T-cell (primary cell): ENCODE measurements around the gene ATPAF1. TPM values are rescaled to one million over a fixed set of nuclear protein-coding genes. Genes with fewer than 3 reads are reported as not detected.
A peak's percentile ranks its signal among the peaks of the same experiment; 100 is the strongest.

Experiments
- ATAC-seq, 4 experiments: fragments of 200-7000 bp in 3 of 4; fragments of 150-1000 bp in 1 of 4; cut with Tn5 transposase; replicated peaks in 1 of 4; 1 replicate in 3 of 4; 2 replicates in 1 of 4; pipeline ENCODE4 v1.10.0; 2021; ENCODE audit warnings: moderate library complexity in 3 of 4, mild to moderate bottlenecking in 2 of 4, moderate number of reproducible peaks in 1 of 4
- CTCF ChIA-PET, 2 donors: fragments of 300-600 bp; sonication (Branson Sonifier 250); formaldehyde crosslinking; loops; one replicate each; lab custom pipeline; 2022; ENCODE audit warnings: antibody characterized with exemption in 2 of 2; lab: Charles Lee
- POLR2A ChIA-PET, 2 donors: fragments of 300-600 bp; sonication (Branson Sonifier 250); formaldehyde crosslinking; loops; one replicate each; lab custom pipeline; 2022; ENCODE audit warnings: antibody characterized with exemption in 2 of 2; lab: Charles Lee
- DNase-seq, 35 experiments: peaks; one replicate each; pipeline versions ENCODE4 v3.0.0 to v3.0.0-alpha.2; 2013 to 2023
- H3K27ac ChIP-seq: one replicate; pipeline ENCODE4 v1.5.1; 2013; ENCODE audit warnings: low read length
- H3K27me3 ChIP-seq, 2 experiments: replicated peaks in 1 of 2; 1 replicate in 1 of 2; 2 replicates in 1 of 2; pipeline versions ENCODE4 v1.6.1 to v1.7.0; 2013; ENCODE audit warnings: low read length in 1 of 2, mixed read lengths in 1 of 2; ENCODE audit not compliant: control insufficient read depth in 2 of 2, insufficient read depth in 2 of 2; ENCODE audit errors: extremely low read depth in 1 of 2
- H3K36me3 ChIP-seq, 2 donors: 1 replicate in 1 of 2; 2 replicates in 1 of 2; pipeline versions ENCODE4 v1.6.1 to v1.7.0; 2013; ENCODE audit warnings: low read length in 1 of 2; ENCODE audit not compliant: control insufficient read depth in 2 of 2, insufficient read depth in 1 of 2; ENCODE audit errors: extremely low read depth in 1 of 2
- H3K4me1 ChIP-seq, 2 experiments: 1 replicate in 1 of 2; 2 replicates in 1 of 2; pipeline versions ENCODE4 v1.6.1 to v1.7.0; 2013; ENCODE audit warnings: low read length in 2 of 2, mixed read lengths in 1 of 2; ENCODE audit not compliant: insufficient read depth in 2 of 2, control insufficient read depth in 1 of 2; ENCODE audit errors: extremely low read depth in 1 of 2
- H3K4me3 ChIP-seq, 2 donors: 1 replicate in 1 of 2; 2 replicates in 1 of 2; pipeline versions ENCODE4 v1.5.1 to v1.7.0; 2013; ENCODE audit warnings: mild to moderate bottlenecking in 2 of 2, low read length in 1 of 2, moderate library complexity in 1 of 2; ENCODE audit not compliant: control insufficient read depth in 1 of 2; ENCODE audit errors: extremely low read depth in 1 of 2
- H3K9me3 ChIP-seq: 2 replicates; pipeline ENCODE4 v1.7.0; 2013
- H3K27ac Mint-ChIP-seq, 2 donors: one replicate each; pipeline ENCODE4 v1.8.0; 2020 to 2021; ENCODE audit warnings: mild to moderate bottlenecking in 2 of 2, mixed read lengths in 2 of 2
- H3K27me3 Mint-ChIP-seq, 2 donors: one replicate each; pipeline ENCODE4 v1.8.0; 2021 to 2022; ENCODE audit warnings: mixed read lengths in 2 of 2
- H3K36me3 Mint-ChIP-seq: one replicate; pipeline ENCODE4 v1.8.0; 2021; ENCODE audit warnings: mixed read lengths
- H3K4me1 Mint-ChIP-seq, 3 donors: one replicate each; pipeline ENCODE4 v1.8.0; 2020 to 2022; ENCODE audit warnings: mixed read lengths in 3 of 3, mild to moderate bottlenecking in 1 of 3
- H3K4me3 Mint-ChIP-seq, 3 donors: one replicate each; pipeline ENCODE4 v1.8.0; 2020 to 2022; ENCODE audit warnings: mild to moderate bottlenecking in 3 of 3, mixed read lengths in 3 of 3, moderate library complexity in 3 of 3
- H3K9me3 Mint-ChIP-seq, 3 donors: one replicate each; pipeline ENCODE4 v1.8.0; 2020 to 2022; ENCODE audit warnings: mixed read lengths in 3 of 3
- WGBS: methylation state at CpG from one replicate; pipeline ENCODE4 v1.1.5; 2013; ENCODE audit warnings: missing lambda C conversion rate; ENCODE audit not compliant: insufficient coverage; 5-methylcytosine and 5-hydroxymethylcytosine counted together
- total RNA-seq, 35 experiments: library from RNA in 6 of 35; stranded (reverse) in 6 of 35; fragments of 120-200 nt in 1 of 35; gene quantifications; one replicate each; pipeline versions ENCODE4 v1.2.1 to v1.2.4 and lab custom pipeline; 2013 to 2026

The ATPAF1 gene
- total RNA-seq, 5 donors from 2014 or later (not counting 1 experiment from before 2014, with no cell fraction given): 22.0 to 31.2 (median 26.0) TPM

- no CpG with 5 or more reads among the region's 2 CpGs for whole genome bisulfite sequencing
- H3K27ac ChIP-seq: no peak overlapping the region
- ATAC-seq (peak in 2 of 4 experiments; percentile 31 to 45), DNase-seq (peak in 11 of 35 experiments; percentile 9 to 57 (median 24))
- H3K36me3 ChIP-seq: peaks cover 6 to 24% of the 10 kb centered on the region in 2 donors
- Mint-ChIP-seq H3K9me3 (no peaks in the 10 kb centered on the region), H3K36me3 (peaks cover 28% of the 10 kb centered on the region), H3K27me3 (no peaks in the 10 kb centered on the region), H3K4me3 (peak overlapping the region; percentile 90 to 93 (median 92)), H3K4me1 (peaks cover 53 to 65% (median 63%) of the 10 kb centered on the region in 3 donors), H3K27ac (peak overlapping the region; percentile 87 to 95)
- POLR2A ChIA-PET: interaction anchor here (0.5 to 1.8 kb wide), 4 partner anchors 11 to 1785 kb away, joined by 3 to 4 read pairs (median 4); no protein-coding TSS in a partner anchor
- H3K27me3 ChIP-seq: no peaks in the 10 kb centered on the region
- CTCF ChIA-PET: interaction anchor here (0.6 to 1.6 kb wide), 4 partner anchors 11 to 62 kb away, joined by 3 to 11 read pairs (median 4); partner anchors contain the start of gene MOB3C (in 1 of the 2)
- peak overlapping the region in 1 of 2 donors; percentile 83 for H3K4me3 ChIP-seq
- peaks cover 12 to 35% of the 10 kb centered on the region in 2 experiments for H3K4me1 ChIP-seq
- H3K9me3 ChIP-seq: no peaks in the 10 kb centered on the region
Observed at GRCh38 chr1:46605232-46605631, 62.9 kb downstream of the ATPAF1 start.

- H3K27me3 ChIP-seq: no peaks in the 10 kb centered on the region
- under 1% methylated on average over 50 of the region's 53 CpGs for WGBS
- DNase-seq: peak; percentile 94 to 100 (median 98)
- ChIA-PET POLR2A (interaction anchor here (0.6 to 1.8 kb wide), 5 partner anchors 12 to 833 kb away, joined by 3 to 5 read pairs (median 4); partner anchors contain the start of genes FOXD2 (in 1 of the 2) and MOB3C (in 1 of the 2)), CTCF (interaction anchor here (0.7 to 1.9 kb wide), 7 partner anchors 10 to 121 kb away, joined by 3 to 11 read pairs (median 4); partner anchors contain the start of gene MOB3C (in 2 of the 2))
- H3K4me1 ChIP-seq: peaks cover 12 to 41% of the 10 kb centered on the region in 2 experiments
- H3K9me3 ChIP-seq: no peaks in the 10 kb centered on the region
- Mint-ChIP-seq H3K9me3 (no peaks in the 10 kb centered on the region), H3K27ac (peak within 1 kb of the TSS; percentile 87 to 95), H3K36me3 (peaks cover 17% of the 10 kb centered on the region), H3K27me3 (no peaks in the 10 kb centered on the region), H3K4me1 (peaks cover 63 to 72% (median 67%) of the 10 kb centered on the region in 3 donors), H3K4me3 (peak within 1 kb of the TSS; percentile 90 to 93 (median 92))
- H3K27ac ChIP-seq: peak within 1 kb of the TSS; percentile 60
- ATAC-seq: peak; percentile 96 to 99 (median 96)
- H3K36me3 ChIP-seq: peaks cover under 1 to 12% of the 10 kb centered on the region in 2 donors
- H3K4me3 ChIP-seq: peak within 1 kb of the TSS; percentile 83 to 93
Observed at GRCh38 chr1:46603858-46604549, 64.2 kb downstream of the ATPAF1 start, which contains the start of gene MKNK1. Gene MKNK1, minus strand, starts transcription at chr1:46604268. Its CDS starts 20,941 bp downstream, at chr1:46583327.

- Mint-ChIP-seq H3K27me3 (no peaks in the 10 kb centered on the region), H3K27ac (peak overlapping the region; percentile 87 to 95), H3K9me3 (no peaks in the 10 kb centered on the region), H3K4me1 (peaks cover 67 to 76% (median 71%) of the 10 kb centered on the region in 3 donors), H3K4me3 (peak overlapping the region; percentile 90 to 93 (median 92)), H3K36me3 (peaks cover 11% of the 10 kb centered on the region)
- Histone ChIP-seq H3K27me3 (no peaks in the 10 kb centered on the region), H3K9me3 (no peaks in the 10 kb centered on the region), H3K4me1 (peaks cover 12 to 43% of the 10 kb centered on the region in 2 experiments), H3K4me3 (peak overlapping the region; percentile 83 to 93), H3K27ac (peak overlapping the region; percentile 60), H3K36me3 (peaks cover 0 to 6% of the 10 kb centered on the region in 2 donors)
- ChIA-PET CTCF (interaction anchor here (1.1 to 1.9 kb wide), 3 partner anchors 11 to 70 kb away, joined by 3 to 8 read pairs (median 7); partner anchors contain the start of gene MOB3C (in 1 of the 2)), POLR2A (interaction anchor here (1.4 to 1.8 kb wide), 2 partner anchors 70 to 72 kb away, joined by 4 to 5 read pairs; no protein-coding TSS in a partner anchor)
- peak in 1 of 35 experiments; percentile 26 for DNase-seq
- WGBS: 0% methylated on average over 1 of the region's 2 CpGs
- peak in 2 of 4 experiments; percentile 3 for ATAC-seq
Observed at GRCh38 chr1:46603481-46603857, 64.7 kb downstream of the ATPAF1 start.

- H3K27me3 ChIP-seq: no peaks in the 10 kb centered on the region
- Mint-ChIP-seq H3K36me3 (peaks cover 13% of the 10 kb centered on the region), H3K27ac (peak overlapping the region in 1 of 2 donors; percentile 45), H3K4me1 (peaks cover 76 to 88% (median 79%) of the 10 kb centered on the region in 3 donors), H3K9me3 (no peaks in the 10 kb centered on the region), H3K4me3 (peak overlapping the region in 2 of 3 donors; percentile 29 to 45), H3K27me3 (no peaks in the 10 kb centered on the region)
- ATAC-seq: no peak
- ChIA-PET POLR2A (no interaction called here), CTCF (no interaction called here)
- H3K36me3 ChIP-seq: no peaks in the 10 kb centered on the region
- 100% methylated on average over 1 of the region's 3 CpGs for WGBS
- no peak overlapping the region for H3K4me3 ChIP-seq
- DNase-seq: no peak
- peaks cover 12 to 43% of the 10 kb centered on the region in 2 experiments for H3K4me1 ChIP-seq
- no peak overlapping the region for H3K27ac ChIP-seq
- no peaks in the 10 kb centered on the region for H3K9me3 ChIP-seq
Observed at GRCh38 chr1:46601257-46602007, 66.7 kb downstream of the ATPAF1 start.

GRCh38 chr1:46599059-46599970, 68.8 kb downstream of the ATPAF1 start:
- no peaks in the 10 kb centered on the region for H3K9me3 Mint-ChIP-seq
- no peaks in the 10 kb centered on the region for H3K27me3 ChIP-seq
- peaks cover 15% of the 10 kb centered on the region for H3K36me3 Mint-ChIP-seq
- peak overlapping the region; percentile 78 to 79 for H3K27ac Mint-ChIP-seq
- H3K4me3 ChIP-seq: no peak overlapping the region
- peak overlapping the region in 1 of 3 donors; percentile 4 for H3K4me3 Mint-ChIP-seq
- DNase-seq (no peak), ATAC-seq (no peak)
- peaks cover 9 to 38% of the 10 kb centered on the region in 2 experiments for H3K4me1 ChIP-seq
- no peaks in the 10 kb centered on the region for H3K27me3 Mint-ChIP-seq
- ChIA-PET POLR2A (interaction anchor here in 1 of 2 donors (0.6 kb wide), 2 partner anchors 59 to 186 kb away, joined by 3 to 4 read pairs; no protein-coding TSS in a partner anchor), CTCF (no interaction called here)
- 68% methylated on average over 9 of the region's 9 CpGs for WGBS
- no peaks in the 10 kb centered on the region for H3K36me3 ChIP-seq
- no peaks in the 10 kb centered on the region for H3K9me3 ChIP-seq
- H3K27ac ChIP-seq: no peak overlapping the region
- peaks cover 76 to 86% (median 76%) of the 10 kb centered on the region in 3 donors for H3K4me1 Mint-ChIP-seq
